Testis (tissue), 3 donors: ENCODE results near the gene KCNN4. TPM values are rescaled to one million over a fixed set of nuclear protein-coding genes. Genes with fewer than 3 reads are reported as not detected.

Experiments used
- DNase-seq: peaks from one replicate; pipeline ENCODE4 v3.0.0-alpha.2; 2019
- H3K27ac ChIP-seq, 2 donors: fragments of 200-600 bp; sonication (generic); one replicate each; pipeline ENCODE4 v1.5.1; 2019
- H3K27me3 ChIP-seq: fragments of 200-600 bp; sonication (generic); one replicate; pipeline ENCODE4 v1.5.1; 2019
- H3K36me3 ChIP-seq: fragments of 200-600 bp; sonication (generic); one replicate; pipeline ENCODE4 v1.5.1; 2017; ENCODE audit warnings: low read depth; ENCODE audit errors: missing control alignments
- H3K4me1 ChIP-seq: fragments of 200-600 bp; sonication (generic); one replicate; pipeline ENCODE4 v1.5.1; 2019
- H3K4me3 ChIP-seq, 2 donors: fragments of 200-600 bp; sonication (generic); one replicate each; pipeline ENCODE4 v1.5.1; 2017 to 2019
- H3K9me3 ChIP-seq: fragments of 200-600 bp; sonication (generic); one replicate; pipeline ENCODE4 v1.5.1; 2017
- CTCF ChIP-seq, 3 experiments: fragments of 450-650 bp in 2 of 3; fragments of 200-600 bp in 1 of 3; sonication (generic) in 1 of 3; IDR thresholded peaks; one replicate each; pipeline ENCODE4 v1.5.1; 2016 to 2019; ENCODE audit warnings: antibody characterized with exemption in 3 of 3, mild to moderate bottlenecking in 2 of 3, moderate library complexity in 1 of 3
- POLR2A ChIP-seq: fragments of 450-650 bp; IDR thresholded peaks from one replicate; pipeline ENCODE4 v1.6.1; 2017; ENCODE audit warnings: antibody characterized with exemption, mild to moderate bottlenecking, moderate library complexity
- WGBS, 2 donors: methylation state at CpG; one replicate each; pipeline ENCODE4 v1.1.5; 2018; 5-methylcytosine and 5-hydroxymethylcytosine counted together
- intact Hi-C: fragments of 100-400 bp; cut with DNase I; formaldehyde crosslinking; loops from one replicate; pipeline ENCODE4 v1.15.1; 2023; ENCODE audit warnings: low total_unique reads
- polyA plus RNA-seq: library from polyadenylated mRNA; stranded (reverse); fragments of 350-450 nt; fragmentation: Illumina TruSeq; extraction: RNeasy Lipid Tissue Mini Kit (QIAGEN cat#74804); gene quantifications from one replicate; pipeline ENCODE4 v1.2.3, GENCODE V29; 2014; ENCODE audit warnings: low read depth, low replicate concordance; ENCODE audit not compliant: insufficient read depth
- total RNA-seq, 2 donors: library from RNA; depleted of rRNA; stranded (reverse); fragments of >200 nt; gene quantifications; one replicate each; pipeline ENCODE4 v1.2.3, GENCODE V29; 2016

KCNN4 gene
- total and polyA plus RNA-seq, 3 donors from 2014 or later, result 2.3 to 4.6 (median 4.1) TPM

- Histone ChIP-seq H3K9me3 (no peaks in the 10 kb centered on the region), H3K4me3 (no peak overlapping the region), H3K27ac (no peak overlapping the region), H3K36me3 (no peaks in the 10 kb centered on the region), H3K4me1 (no peaks in the 10 kb centered on the region), H3K27me3 (no peaks in the 10 kb centered on the region)
- no peak for TF ChIP-seq CTCF (IDR thresholded peaks at IDR 0.05)
- TF ChIP-seq POLR2A, result no peak
- WGBS, 2 donors, result 11 to 13% methylated on average over 3 of the region's 3 CpGs
- intact Hi-C loops, result no loop called here
- peak; percentile 23 for DNase-seq
Measured at GRCh38 chr19:43789029-43789428, 8.3 kb upstream of the KCNN4 start.

GRCh38 chr19:43786665-43787064 is 5.9 kb upstream of the KCNN4 start:
- Histone ChIP-seq H3K27me3 (no peaks in the 10 kb centered on the region), H3K27ac (no peak overlapping the region), H3K9me3 (no peaks in the 10 kb centered on the region), H3K4me3 (no peak overlapping the region), H3K36me3 (no peaks in the 10 kb centered on the region), H3K4me1 (no peaks in the 10 kb centered on the region)
- TF ChIP-seq POLR2A (no peak), CTCF (IDR thresholded peaks at IDR 0.05) (no peak)
- no peak for DNase-seq
- intact Hi-C loops, result no loop called here
- 24 to 40% methylated on average over 1 of the region's 1 CpG for WGBS, 2 donors

- H3K36me3 ChIP-seq, result no peaks in the 10 kb centered on the region
- TF ChIP-seq POLR2A (no peak), CTCF (IDR thresholded peaks at IDR 0.05) (peak; percentile 54 to 91 (median 84))
- H3K4me3 ChIP-seq, result no peak overlapping the region
- no peak overlapping the region for H3K27ac ChIP-seq
- no peaks in the 10 kb centered on the region for H3K4me1 ChIP-seq
- intact Hi-C loops, result loop anchor here (5.0 kb wide), 1 partner anchor 38 kb away; no protein-coding TSS in a partner anchor
- DNase-seq, result peak; percentile 42
- H3K9me3 ChIP-seq, result no peaks in the 10 kb centered on the region
- WGBS, 2 donors, result 24 to 30% methylated on average over 7 to 10 of the region's 10 CpGs
- H3K27me3 ChIP-seq, result no peaks in the 10 kb centered on the region
Measured at GRCh38 chr19:43784981-43785808, 4.4 kb upstream of the KCNN4 start.

- Histone ChIP-seq H3K36me3 (no peaks in the 10 kb centered on the region), H3K4me3 (no peak overlapping the region), H3K27me3 (no peaks in the 10 kb centered on the region), H3K27ac (no peak overlapping the region), H3K9me3 (no peaks in the 10 kb centered on the region), H3K4me1 (no peaks in the 10 kb centered on the region)
- intact Hi-C loops, result loop anchor here (5.0 kb wide), 1 partner anchor 37 kb away; no protein-coding TSS in a partner anchor
- 55 to 81% methylated on average over 4 of the region's 4 CpGs for WGBS, 2 donors
- DNase-seq, result no peak
- no peak for TF ChIP-seq POLR2A
- TF ChIP-seq CTCF (IDR thresholded peaks at IDR 0.05), result no peak
Measured at GRCh38 chr19:43784241-43784980, 3.6 kb upstream of the KCNN4 start.
